Activated CD4-positive, CD25-positive, alpha-beta regulatory T cell treated with anti-CD3 and anti-CD28 coated beads, Interleukin-2, amount 50 U/mL, for 72 hours (primary cell): ENCODE results near the gene PDSS1.

Source experiments
- DNase-seq: peaks from one replicate; pipeline ENCODE4 v3.0.0; 2021

The PDSS1 gene

GRCh38 chr10:26699631-26700030, 2.1 kb downstream of the PDSS1 start:
- DNase-seq, result no peak

- DNase-seq, result no peak
Measured at GRCh38 chr10:26700884-26701630, 3.6 kb downstream of the PDSS1 start.

- DNase-seq, result no peak
Measured at GRCh38 chr10:26703096-26703495, 5.6 kb downstream of the PDSS1 start.

- no peak for DNase-seq
Measured at GRCh38 chr10:26703974-26704373, 6.5 kb downstream of the PDSS1 start.

- DNase-seq, result no peak
Measured at GRCh38 chr10:26706206-26706605, 8.7 kb downstream of the PDSS1 start.

GRCh38 chr10:26706936-26707335, 9.4 kb downstream of the PDSS1 start:
- no peak for DNase-seq

GRCh38 chr10:26711324-26711723, 13.8 kb downstream of the PDSS1 start:
- no peak for DNase-seq

GRCh38 chr10:26714415-26715136, 17.1 kb downstream of the PDSS1 start:
- DNase-seq, result no peak

- DNase-seq, result no peak
Measured at GRCh38 chr10:26715137-26715487, 17.6 kb downstream of the PDSS1 start.

GRCh38 chr10:26717476-26717875, 20.0 kb downstream of the PDSS1 start:
- DNase-seq, result no peak

- DNase-seq, result peak; percentile 38
Measured at GRCh38 chr10:26721561-26721960, 24.1 kb downstream of the PDSS1 start.

GRCh38 chr10:26723016-26723415, 25.5 kb downstream of the PDSS1 start:
- no peak for DNase-seq

GRCh38 chr10:26725837-26726727, 28.6 kb downstream of the PDSS1 start:
- DNase-seq, result peak; percentile 44

GRCh38 chr10:26727005-26727404, 29.5 kb downstream of the PDSS1 start:
- no peak for DNase-seq

GRCh38 chr10:26728957-26729356, 31.5 kb downstream of the PDSS1 start:
- no peak for DNase-seq

GRCh38 chr10:26729395-26729794, 31.9 kb downstream of the PDSS1 start:
- no peak for DNase-seq

- DNase-seq, result no peak
Measured at GRCh38 chr10:26730552-26730951, 33.1 kb downstream of the PDSS1 start.

- DNase-seq, result no peak
Measured at GRCh38 chr10:26733750-26734568, 36.5 kb downstream of the PDSS1 start.

- no peak for DNase-seq
Measured at GRCh38 chr10:26735435-26735834, 37.9 kb downstream of the PDSS1 start.

- no peak for DNase-seq
Measured at GRCh38 chr10:26737730-26738129, 40.2 kb downstream of the PDSS1 start.

GRCh38 chr10:26738301-26738911, 40.9 kb downstream of the PDSS1 start:
- no peak for DNase-seq

- no peak for DNase-seq
Measured at GRCh38 chr10:26739071-26739631, 41.6 kb downstream of the PDSS1 start.
